ENCODE results near the gene RLN3.

The RLN3 gene

DNA sequence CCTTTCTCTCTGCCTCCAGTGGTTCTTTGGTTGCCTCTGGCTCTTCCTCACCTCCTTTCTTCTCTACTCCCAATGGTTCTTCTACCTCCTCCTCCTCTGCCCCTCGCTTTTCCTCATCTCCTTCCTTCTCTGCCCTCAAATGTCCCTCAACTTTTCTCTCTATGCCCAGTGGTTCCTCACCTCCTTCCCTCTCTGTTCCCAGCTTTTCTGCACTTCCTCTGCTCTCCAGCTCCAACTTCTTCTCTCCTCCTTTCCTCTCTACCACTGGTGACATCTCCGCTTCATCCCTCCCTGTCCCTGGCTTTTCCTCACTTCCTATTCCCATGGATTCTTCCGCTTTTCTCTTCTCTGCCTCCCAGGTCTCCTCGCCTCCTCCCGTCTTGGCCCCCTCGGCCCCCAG, 26.2 kb downstream of the RLN3 start:
- DNase-seq (ENCODE audit: low read depth in 2 of 2) = no peak

DNA sequence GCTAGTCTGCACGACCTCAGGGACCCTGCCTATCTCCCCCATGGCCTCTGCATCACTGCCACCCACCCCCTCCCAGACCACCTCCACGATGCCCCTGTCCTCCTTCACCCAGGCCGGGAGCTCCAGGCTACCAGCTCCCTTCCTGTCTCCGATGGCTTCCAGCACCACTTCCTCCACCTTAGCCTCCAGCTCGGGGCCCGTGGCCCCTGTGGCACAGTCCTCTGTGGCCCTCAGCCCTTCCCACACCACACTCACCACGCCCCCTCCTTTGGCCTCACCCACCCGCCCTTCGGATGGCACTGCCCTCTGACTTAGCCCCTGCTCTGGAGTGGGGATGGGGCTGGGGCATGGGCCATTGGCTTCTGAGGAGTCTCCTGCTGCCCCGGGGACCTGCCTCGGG, 26.8 kb downstream of the RLN3 start:
- no peak for DNase-seq (ENCODE audit: low read depth in 2 of 2)

DNA sequence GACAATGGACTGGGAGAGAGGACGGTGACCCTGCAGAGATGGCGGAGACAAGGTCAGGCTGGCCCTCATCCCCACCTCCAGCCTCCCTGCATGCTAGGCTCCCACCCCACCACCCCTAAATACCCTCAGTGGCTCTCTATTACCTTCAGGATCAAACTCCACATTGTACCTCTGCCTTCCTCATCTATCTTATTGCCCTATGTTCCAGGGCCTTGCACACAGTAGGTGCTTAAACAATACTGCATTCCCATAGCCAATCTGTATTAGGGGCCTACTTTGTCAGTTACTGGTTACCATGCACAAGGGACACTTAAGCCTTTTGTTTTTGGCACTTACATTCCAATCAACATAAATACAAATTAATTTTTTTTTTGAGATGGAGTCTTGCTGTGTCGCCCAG, 27.4 kb downstream of the RLN3 start:
- no peak for DNase-seq (ENCODE audit: low read depth in 2 of 2)

DNA sequence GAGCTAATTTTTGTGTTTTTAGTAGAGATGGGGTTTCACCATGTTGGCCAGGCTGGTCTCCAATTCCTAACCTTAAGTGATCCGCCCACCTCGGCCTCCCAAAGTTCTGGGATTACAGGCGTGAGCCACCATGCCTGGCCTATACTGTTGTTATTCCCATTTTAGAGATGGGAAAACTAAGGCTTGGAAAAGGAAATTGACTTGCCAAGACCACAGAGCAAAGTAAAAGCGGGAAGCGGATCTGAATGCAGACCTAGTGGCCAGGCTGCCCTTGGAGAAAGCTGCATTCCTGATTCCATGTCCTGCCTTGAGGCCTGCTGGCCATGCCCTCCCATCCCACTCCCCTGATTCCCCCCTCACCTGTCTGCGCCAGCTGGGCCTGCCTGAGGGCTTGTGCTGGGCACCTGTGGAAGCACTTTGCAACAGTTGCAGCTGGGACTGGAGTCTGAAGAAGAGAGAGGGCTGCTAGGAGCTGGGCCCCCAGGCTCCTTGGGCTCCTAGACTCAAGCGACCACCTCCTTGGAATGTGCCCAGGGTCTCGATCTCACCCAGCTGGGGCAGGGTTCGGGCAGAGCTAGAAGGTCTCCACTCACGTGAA, 28.2 kb downstream of the RLN3 start:
- no peak for DNase-seq (ENCODE audit: low read depth in 2 of 2)

DNA sequence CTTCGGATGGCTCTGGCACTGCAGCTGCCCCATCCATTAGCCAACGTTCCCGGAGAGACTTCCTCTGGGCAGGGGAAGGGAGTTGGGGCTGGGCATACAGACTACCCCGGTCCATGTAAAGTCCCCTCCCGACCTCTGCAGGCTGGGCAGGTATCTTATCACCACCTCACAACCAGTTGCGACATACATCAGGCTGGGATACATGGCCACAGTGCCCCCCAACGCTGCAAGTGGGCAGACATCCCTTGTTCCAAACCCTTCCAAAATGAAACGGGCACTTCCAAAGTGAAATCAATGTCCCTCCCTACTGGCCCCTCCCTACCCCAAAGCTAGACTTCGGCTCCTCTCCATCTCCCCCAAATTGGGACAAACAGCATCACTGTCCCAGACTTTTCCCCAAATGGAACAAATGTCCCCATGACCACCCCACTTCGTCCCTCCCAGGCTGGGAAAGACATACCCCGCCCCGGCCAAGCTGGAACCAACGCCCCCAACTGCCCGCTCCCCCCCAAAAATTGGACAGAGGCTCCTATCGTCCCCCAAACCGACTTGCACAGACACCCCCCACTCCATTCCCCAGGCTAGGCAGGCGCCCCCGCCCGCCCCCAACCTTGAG, 28.9 kb downstream of the RLN3 start:
- DNase-seq (ENCODE audit: low read depth in 2 of 2) = no peak

GRCh38 chr19:14058182-14059092, 30.5 kb downstream of the RLN3 start:
- DNase-seq (ENCODE audit: low read depth in 2 of 2) = no peak

DNA sequence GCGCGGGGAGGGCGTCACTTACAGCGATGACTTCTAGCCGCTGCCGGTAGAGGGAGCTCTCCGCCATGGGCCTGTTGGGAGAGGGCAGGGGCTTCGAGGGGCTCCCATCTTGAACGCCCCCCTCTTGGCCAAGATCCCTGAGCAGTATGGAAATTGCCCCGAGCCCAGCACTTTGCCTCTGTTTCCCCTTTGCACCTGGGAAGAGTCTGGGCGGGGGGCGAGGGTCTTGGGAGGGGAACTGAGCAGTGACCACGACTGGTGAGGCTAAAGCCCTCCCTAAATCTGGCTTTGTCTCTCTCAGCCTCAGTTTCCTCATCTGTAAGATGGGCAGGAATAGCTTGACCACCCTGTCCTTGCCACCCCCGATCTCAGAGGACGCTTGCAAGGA, 31.1 kb downstream of the RLN3 start:
- no peak for DNase-seq (ENCODE audit: low read depth in 2 of 2)

- DNase-seq (ENCODE audit: low read depth in 2 of 2) = no peak
These were observed 31.8 kb downstream of the RLN3 start for GRCh38 chr19:14059652-14060155.

DNA sequence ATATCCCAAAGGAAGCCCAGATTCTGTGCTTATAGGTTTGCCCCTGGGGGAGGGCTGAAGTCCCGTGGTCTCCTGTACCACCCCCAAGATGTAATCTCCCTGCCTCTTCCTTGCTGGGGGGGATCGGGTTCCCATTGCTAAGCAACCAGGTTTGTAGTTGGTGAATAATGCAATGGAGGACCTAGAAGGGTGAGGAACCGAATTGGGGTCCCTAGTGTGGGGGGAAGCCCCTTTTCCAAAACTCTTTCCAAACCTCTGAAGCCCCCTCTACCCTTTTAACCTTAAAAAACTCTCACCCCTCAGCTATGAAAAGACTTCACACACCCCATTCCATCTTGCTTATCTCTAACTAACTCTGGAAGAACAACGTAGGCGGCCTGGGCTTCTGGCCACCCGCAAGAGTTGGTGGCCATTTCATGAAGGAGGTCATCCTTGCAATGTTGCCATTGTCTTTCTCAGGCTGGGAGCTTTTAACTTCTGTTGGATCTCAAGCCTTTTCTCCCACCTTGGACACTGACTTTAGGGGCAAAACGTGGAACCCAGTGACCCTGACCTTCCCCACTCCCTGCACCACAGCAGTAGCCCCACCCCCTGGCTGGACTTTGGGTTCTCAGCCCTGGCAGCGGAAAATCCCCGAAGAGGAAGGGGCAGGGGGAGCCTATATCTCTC, 33.3 kb downstream of the RLN3 start:
- no peak for DNase-seq (ENCODE audit: low read depth in 2 of 2)

GRCh38 chr19:14061751-14062557, 34.0 kb downstream of the RLN3 start, which contains the start of gene PALM3:
Gene PALM3 (minus strand): TSS chr19:14062076. CDS start chr19:14061980, 96 bp downstream.
- no peak for DNase-seq (ENCODE audit: low read depth in 2 of 2)

DNA sequence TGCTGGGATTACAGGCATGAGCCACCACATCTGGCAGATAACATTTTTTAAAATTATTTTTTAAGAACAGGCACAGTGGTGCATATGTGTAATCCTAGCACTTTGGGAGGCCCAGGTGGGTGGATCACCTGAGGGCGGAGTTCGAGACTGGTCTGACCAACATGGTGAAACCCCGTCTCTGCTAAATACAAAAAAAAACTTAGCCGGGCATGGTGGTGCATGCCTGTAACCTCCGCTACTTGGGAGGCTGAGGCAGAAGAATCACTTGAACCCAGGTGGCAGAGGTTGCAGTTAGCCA, 34.6 kb downstream of the RLN3 start:
- no peak for DNase-seq (ENCODE audit: low read depth in 2 of 2)

DNA sequence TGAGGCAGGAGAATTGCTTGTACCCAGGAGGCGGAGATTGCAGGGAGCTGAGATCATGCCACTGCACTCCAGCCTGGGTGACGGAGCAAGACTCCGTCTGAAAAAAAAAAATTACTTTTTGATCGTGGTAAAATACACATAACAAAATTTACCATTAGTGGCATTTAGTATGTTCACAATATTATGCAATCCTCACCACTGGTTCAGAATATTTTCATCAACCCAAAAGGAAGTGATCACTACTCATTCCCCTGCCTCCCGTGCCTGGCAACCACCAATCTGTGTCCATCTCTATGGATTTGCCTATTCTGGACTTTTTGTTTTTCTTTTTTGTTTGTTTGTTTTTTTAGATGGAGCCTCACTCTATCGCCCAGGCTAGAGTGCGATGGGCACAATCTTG, 35.2 kb downstream of the RLN3 start:
- no peak for DNase-seq (ENCODE audit: low read depth in 2 of 2)

GRCh38 chr19:14066134-14066533, 38.2 kb downstream of the RLN3 start:
- DNase-seq (ENCODE audit: low read depth in 2 of 2) = no peak

DNA sequence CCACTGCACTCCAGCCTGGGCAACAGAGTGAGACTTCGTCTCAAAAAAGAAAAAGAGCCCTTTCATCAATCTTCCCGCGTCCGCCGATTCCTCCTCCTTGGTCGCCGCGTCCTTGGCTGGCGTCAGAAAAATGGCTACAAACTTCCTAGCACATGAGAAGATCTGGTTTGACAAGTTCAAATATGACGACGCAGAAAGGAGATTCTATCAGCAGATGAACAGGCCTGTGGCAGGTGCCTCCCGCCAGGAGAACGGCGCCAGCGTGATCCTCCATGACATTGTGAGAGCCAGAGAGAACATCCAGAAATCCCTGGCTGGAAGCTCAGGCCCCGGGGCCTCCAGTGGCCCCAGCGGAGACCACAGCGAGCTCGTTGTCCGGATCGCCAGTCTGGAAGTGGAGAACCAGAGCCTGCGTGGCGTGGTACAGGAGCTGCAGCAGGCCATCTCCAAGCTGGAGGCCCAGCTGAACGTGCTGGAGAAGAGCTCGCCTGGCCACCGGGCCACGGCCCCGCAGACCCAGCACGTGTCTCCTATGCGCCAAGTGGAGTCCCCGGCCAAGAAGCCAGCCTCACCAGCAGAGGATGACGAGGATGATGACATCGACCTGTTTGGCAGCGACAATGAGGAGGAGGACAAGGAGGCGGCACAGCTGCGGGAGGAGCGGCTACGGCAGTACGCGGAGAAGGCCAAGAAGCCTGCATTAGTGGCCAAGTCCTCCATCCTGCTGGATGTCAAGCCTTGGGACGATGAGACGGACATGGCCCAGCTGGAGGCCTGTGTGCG, 42.5 kb downstream of the RLN3 start:
- DNase-seq (ENCODE audit: low read depth in 2 of 2) = no peak

DNA sequence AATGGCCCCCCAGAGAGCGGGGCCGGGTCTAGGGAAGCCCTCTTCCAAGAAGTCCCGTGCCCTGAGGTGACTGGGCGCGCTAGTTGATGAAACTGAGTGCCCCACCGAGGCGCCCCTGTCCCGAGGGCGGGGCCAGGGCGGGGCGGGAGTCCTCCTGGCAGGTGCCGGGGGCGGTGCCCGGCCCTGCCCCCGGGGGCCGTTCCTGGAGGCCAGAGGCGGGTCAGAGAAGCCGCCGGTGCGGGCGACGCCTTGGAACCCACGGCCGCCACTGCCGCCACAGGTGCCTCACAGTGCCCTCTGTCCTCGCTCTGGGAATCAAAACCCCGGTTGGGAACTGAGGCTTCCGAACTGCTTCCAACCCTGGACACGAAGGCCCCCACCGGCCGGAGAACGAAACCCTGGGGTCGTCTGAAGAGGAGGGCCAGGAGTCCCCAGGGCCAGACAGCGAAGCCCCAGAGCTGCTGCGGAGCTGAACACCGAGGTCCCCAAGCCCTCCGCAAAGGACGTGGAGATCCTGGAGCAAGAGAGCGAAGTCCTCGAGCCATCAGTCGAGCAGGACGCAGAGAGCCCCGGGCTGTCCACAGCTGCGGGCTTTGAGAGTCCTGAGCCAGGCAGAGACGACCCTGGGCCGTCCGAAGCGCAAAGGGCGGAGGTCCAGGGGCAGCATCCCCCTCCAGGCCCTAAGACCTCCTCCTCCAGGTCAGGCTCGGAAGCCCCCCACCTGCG, 44.8 kb downstream of the RLN3 start, which contains the start of gene MISP3:
Gene MISP3 (plus strand): TSS at position 252 of the 726 bp plus-strand sequence. CDS start 524 bp downstream, outside the sequence.
- no peak for DNase-seq (ENCODE audit: low read depth in 2 of 2)

DNA sequence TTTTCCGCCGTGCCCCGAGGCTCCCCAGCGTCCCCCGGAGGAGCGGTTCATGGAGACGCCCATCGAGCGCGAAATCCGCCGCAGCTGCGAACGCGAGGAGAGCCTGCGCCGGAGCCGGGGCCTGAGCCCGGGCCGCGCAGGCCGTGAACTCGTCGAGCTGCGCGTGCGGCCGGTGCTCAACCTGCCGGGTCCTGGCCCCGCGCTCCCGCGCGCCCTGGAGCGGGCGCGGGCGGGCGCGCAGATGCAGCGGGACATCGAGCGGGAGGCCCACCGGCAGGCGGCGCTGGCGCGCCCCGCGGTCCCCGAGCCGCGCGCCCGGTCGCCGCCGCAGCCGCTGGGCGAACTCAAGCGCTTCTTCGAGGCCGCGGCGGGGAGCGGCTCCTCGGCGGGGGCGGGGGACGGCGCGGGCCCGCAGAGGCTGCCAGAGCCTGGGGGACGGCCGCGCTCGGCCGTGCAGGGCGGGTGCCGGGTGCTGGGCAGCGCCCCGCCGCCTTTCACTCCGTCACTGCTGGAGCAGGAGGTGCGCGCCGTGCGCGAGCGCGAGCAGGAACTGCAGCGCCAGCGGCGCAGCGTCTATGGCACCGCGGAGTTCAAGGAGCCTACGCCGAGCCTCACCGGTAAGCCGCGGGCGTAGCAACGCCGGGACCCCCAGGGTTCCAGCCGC, 45.4 kb downstream of the RLN3 start:
- peak; percentile 56 to 61 for DNase-seq (ENCODE audit: low read depth in 2 of 2)

DNA sequence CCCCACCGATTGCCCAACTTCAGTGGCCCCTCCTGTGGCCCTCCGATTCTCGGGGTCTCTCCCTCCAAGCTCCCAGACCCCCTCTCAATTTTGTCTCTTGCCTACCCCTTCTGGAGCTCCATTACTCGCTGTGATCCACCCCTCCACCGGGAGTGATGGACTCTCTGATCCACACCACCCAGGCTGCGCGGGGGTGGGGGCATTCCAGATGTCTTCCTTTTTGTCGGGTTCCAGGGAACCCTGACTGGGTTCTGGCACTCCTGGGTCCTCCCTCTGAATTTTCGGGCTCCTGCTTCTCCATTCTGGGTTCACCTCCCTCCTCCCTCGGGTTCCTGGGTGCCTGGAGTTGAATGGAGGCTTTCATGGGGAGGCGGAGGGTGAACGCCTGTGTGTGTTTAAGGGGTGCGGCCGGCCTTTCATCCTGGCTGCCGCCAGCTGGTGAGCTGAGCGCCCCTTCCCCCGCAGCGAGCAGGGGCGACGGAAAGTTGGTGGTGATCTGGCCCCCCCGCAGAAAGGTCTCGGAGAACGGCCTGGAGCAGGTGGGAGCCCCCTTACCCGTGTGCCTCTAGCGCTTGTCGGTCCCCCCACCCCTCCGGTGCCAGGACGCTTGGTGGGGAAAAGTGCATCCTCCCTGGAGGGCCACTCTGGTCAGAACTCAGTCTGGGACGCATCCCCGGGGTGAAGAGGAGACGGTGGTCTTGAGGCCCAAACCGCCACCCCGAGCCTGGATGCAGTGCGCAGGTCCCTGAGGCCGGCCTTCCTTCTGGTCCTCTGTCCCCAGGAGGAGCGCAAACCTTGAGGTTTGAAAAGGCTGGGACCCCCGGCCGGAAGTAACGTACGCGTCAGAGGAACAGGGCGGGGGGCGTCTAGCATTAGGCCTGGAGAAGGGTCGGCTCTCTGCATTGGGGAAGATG, 46.2 kb downstream of the RLN3 start:
- DNase-seq (ENCODE audit: low read depth in 2 of 2) = no peak

DNA sequence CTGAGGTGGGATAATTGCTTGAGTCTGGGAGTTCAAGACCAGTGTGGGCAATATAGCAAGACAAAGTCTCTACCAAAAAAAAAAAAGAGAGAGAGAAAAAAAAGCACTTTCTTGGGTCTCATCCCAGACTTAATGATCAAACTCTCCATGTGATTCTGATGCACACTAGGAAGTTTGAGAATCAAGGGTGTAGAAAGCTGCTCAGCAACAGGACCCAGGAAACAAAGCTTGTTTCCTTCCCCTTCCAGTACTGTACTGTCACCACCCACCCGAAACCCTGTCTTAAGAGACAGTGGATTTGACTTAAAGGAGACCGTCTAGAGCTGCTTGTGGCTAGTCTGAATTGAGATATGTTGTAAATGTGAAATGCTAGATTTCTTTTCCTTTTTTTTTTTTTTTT, 50.5 kb downstream of the RLN3 start:
- DNase-seq (ENCODE audit: low read depth in 2 of 2) = no peak
